Left colon (tissue), 2 donors: ENCODE results near the gene TRIM28. TPM values are rescaled to one million over a fixed set of nuclear protein-coding genes. Genes with fewer than 3 reads are reported as not detected.

Experiments used
- ATAC-seq: fragments of 200-7000 bp; cut with Tn5 transposase; one replicate; pipeline ENCODE4 v1.9.1; 2020; ENCODE audit warnings: mild to moderate bottlenecking, moderate library complexity
- DNase-seq, 2 donors: peaks; one replicate each; pipeline ENCODE4 v3.0.0-alpha.2; 2020
- intact Hi-C, 2 donors: fragments of 100-400 bp; cut with DNase I in 1 of 2; cut with micrococcal nuclease in 1 of 2; formaldehyde crosslinking; loops; one replicate each; pipeline versions ENCODE4 v1.11.2 to v1.14.0; 2022; cut with DNase I, micrococcal nuclease
- total RNA-seq, 2 donors: library from RNA; stranded (reverse); fragmentation: NEBNext Ultra II Directional; extraction: Animal tissue kit (Norgen Biotek cat#: 25700); gene quantifications; one replicate each; pipeline ENCODE4 v1.2.1, GENCODE V29; 2021
- donor health status: DM: no; HTN: no; CAD: no.
- donor health status: DM: yes; HTN: yes; CAD: no.

TRIM28 gene
- total RNA-seq, 2 donors from 2014 or later = 171 to 184 TPM

- intact Hi-C loops = no loop called here
- no peak for ATAC-seq
- DNase-seq = no peak
Measured at GRCh38 chr19:58545286-58546018, 1.6 kb downstream of the TRIM28 start.

GRCh38 chr19:58546019-58546530 is 2.2 kb downstream of the TRIM28 start:
- no peak for ATAC-seq
- no peak for DNase-seq
- intact Hi-C loops = no loop called here

GRCh38 chr19:58547323-58548312 is 3.8 kb downstream of the TRIM28 start:
- intact Hi-C loops = no loop called here
- DNase-seq = no peak
- ATAC-seq = no peak

GRCh38 chr19:58548859-58549663 is 5.2 kb downstream of the TRIM28 start:
- intact Hi-C loops = no loop called here
- ATAC-seq = no peak
- no peak for DNase-seq

GRCh38 chr19:58549664-58550361 is 5.9 kb downstream of the TRIM28 start:
- intact Hi-C loops = no loop called here
- DNase-seq (no peak), ATAC-seq (no peak)

- intact Hi-C loops = no loop called here
- no peak for DNase-seq
- no peak for ATAC-seq
Measured at GRCh38 chr19:58550362-58551122, 6.7 kb downstream of the TRIM28 start.

GRCh38 chr19:58551123-58551497 is 7.2 kb downstream of the TRIM28 start:
- intact Hi-C loops = no loop called here
- DNase-seq (no peak), ATAC-seq (no peak)

GRCh38 chr19:58551577-58552471 is 8.0 kb downstream of the TRIM28 start:
- no peak for ATAC-seq
- no peak for DNase-seq
- intact Hi-C loops = no loop called here

GRCh38 chr19:58552655-58553054 is 8.8 kb downstream of the TRIM28 start:
- ATAC-seq (no peak), DNase-seq (no peak)
- intact Hi-C loops = no loop called here

GRCh38 chr19:58553799-58554493 is 10.1 kb downstream of the TRIM28 start:
- DNase-seq = no peak
- intact Hi-C loops = no loop called here
- no peak for ATAC-seq

- peak; percentile 99 for DNase-seq
- peak; percentile 59 for ATAC-seq
- intact Hi-C loops = no loop called here
Measured at GRCh38 chr19:58554494-58555368, 10.9 kb downstream of the TRIM28 start, which contains the start of gene CHMP2A. TSS of gene CHMP2A (minus strand) at chr19:58555105. CDS start at chr19:58554212, 893 bp downstream.

- intact Hi-C loops = no loop called here
- ATAC-seq (no peak), DNase-seq (no peak)
Measured at GRCh38 chr19:58555369-58555885, 11.6 kb downstream of the TRIM28 start.

GRCh38 chr19:58555920-58556621 is 12.2 kb downstream of the TRIM28 start:
- DNase-seq (no peak), ATAC-seq (no peak)
- intact Hi-C loops = no loop called here

- intact Hi-C loops = no loop called here
- no peak for ATAC-seq
- DNase-seq = no peak
Measured at GRCh38 chr19:58556622-58557220, 12.9 kb downstream of the TRIM28 start.
